IMR-90 (cell line): ENCODE data around the gene VDAC1. TPM values are rescaled to one million over a fixed set of nuclear protein-coding genes. Genes with fewer than 3 reads are reported as not detected.

Experiments
- ATAC-seq: fragments of 200-7000 bp; cut with Tn5 transposase; 2 replicates; pipeline ENCODE4 v1.9.1; 2020; ENCODE audit warnings: low read depth, mild to moderate bottlenecking, moderate library complexity
- BruUV-seq: library from RNA; stranded (reverse); fragments of 400-500 nt; replicated peaks from 2 replicates; lab custom pipeline; 2021; lab: Mats Ljungman, UMichigan
- CTCF ChIA-PET: fragments of 300-600 bp; formaldehyde crosslinking; extraction: SDS; loops from one replicate; lab custom pipeline; 2021; ENCODE audit warnings: antibody characterized with exemption; lab: Yijun Ruan, JAX
- POLR2A ChIA-PET: fragments of 300-600 bp; sonication (Branson Sonifier 250); formaldehyde crosslinking; loops from one replicate; lab custom pipeline; 2022; ENCODE audit warnings: antibody characterized with exemption; ENCODE audit not compliant: unreplicated experiment; lab: Charles Lee
- DNase-seq: peaks from one replicate; pipeline ENCODE4 v3.0.0; 2013
- H2AFZ ChIP-seq: replicated peaks from 2 replicates; pipeline ENCODE3; 2013; ENCODE audit warnings: low read length, mild to moderate bottlenecking; ENCODE audit not compliant: poor library complexity
- H2AK5ac ChIP-seq: 2 replicates; pipeline ENCODE4 v1.6.1; 2013; ENCODE audit warnings: low read depth, low read length, inconsistent platforms
- H2AK9ac ChIP-seq: replicated peaks from 2 replicates; pipeline ENCODE3; 2013; ENCODE audit warnings: mild to moderate bottlenecking, low read depth, low read length, moderate library complexity; ENCODE audit not compliant: poor library complexity
- H2BK120ac ChIP-seq: 2 replicates; pipeline ENCODE4 v1.6.1; 2013; ENCODE audit warnings: low read depth, low read length, inconsistent platforms
- H2BK15ac ChIP-seq: 3 replicates; pipeline ENCODE4 v1.6.1; 2013; ENCODE audit warnings: low read depth, low read length, inconsistent platforms
- H2BK20ac ChIP-seq: 2 replicates; pipeline ENCODE4 v1.6.1; 2013; ENCODE audit warnings: low read depth, mild to moderate bottlenecking, inconsistent platforms, low read length, moderate library complexity
- H2BK5ac ChIP-seq: 2 replicates; pipeline ENCODE4 v1.6.1; 2013; ENCODE audit warnings: mild to moderate bottlenecking, low read depth, low read length, inconsistent platforms; ENCODE audit not compliant: poor library complexity, severe bottlenecking
- H3K14ac ChIP-seq: replicated peaks from 2 replicates; pipeline ENCODE4 v1.6.1; 2013; ENCODE audit warnings: low read depth, low read length, inconsistent platforms
- H3K18ac ChIP-seq: 2 replicates; pipeline ENCODE4 v1.6.1; 2013; ENCODE audit warnings: low read depth, low read length, control low read depth
- H3K23ac ChIP-seq: 2 replicates; pipeline ENCODE4 v1.6.1; 2013; ENCODE audit warnings: low read depth, low read length, inconsistent platforms
- H3K27ac ChIP-seq: 2 replicates; pipeline ENCODE4 v1.5.1; 2013; ENCODE audit warnings: mild to moderate bottlenecking, control low read depth, low read length; ENCODE audit not compliant: insufficient read depth
- H3K27me3 ChIP-seq: 2 replicates; pipeline ENCODE4 v1.6.1; 2013; ENCODE audit warnings: low read length; ENCODE audit not compliant: control insufficient read depth, insufficient read depth
- H3K36me3 ChIP-seq: 2 replicates; pipeline ENCODE4 v1.6.1; 2013; ENCODE audit warnings: low read length, mixed read lengths; ENCODE audit not compliant: control insufficient read depth, insufficient read depth
- H3K4ac ChIP-seq: 2 replicates; pipeline ENCODE4 v1.6.1; 2013; ENCODE audit warnings: low read depth, low read length, inconsistent platforms
- H3K4me1 ChIP-seq: 2 replicates; pipeline ENCODE4 v1.6.1; 2013; ENCODE audit warnings: low read length, mixed read lengths; ENCODE audit not compliant: control insufficient read depth, insufficient read depth
- H3K4me2 ChIP-seq: 2 replicates; pipeline ENCODE4 v1.6.1; 2013; ENCODE audit warnings: low read depth, mild to moderate bottlenecking, control low read depth, low read length, moderate library complexity
- H3K4me3 ChIP-seq: 2 replicates; pipeline ENCODE4 v1.5.1; 2013; ENCODE audit warnings: low read depth, mild to moderate bottlenecking, control low read depth, low read length, moderate library complexity; ENCODE audit not compliant: insufficient read depth
- H3K56ac ChIP-seq: 2 replicates; pipeline ENCODE4 v1.6.1; 2013; ENCODE audit warnings: low read length, inconsistent platforms; ENCODE audit not compliant: insufficient read depth; ENCODE audit errors: extremely low read depth
- H3K79me1 ChIP-seq, 2 experiments: 2 replicates each; pipeline ENCODE4 v1.6.1; 2013; ENCODE audit warnings: low read length in 2 of 2, inconsistent platforms in 1 of 2, low read depth in 1 of 2
- H3K9ac ChIP-seq: 2 replicates; pipeline ENCODE4 v1.6.1; 2013; ENCODE audit warnings: low read depth, low read length, control low read depth
- H3K9me1 ChIP-seq: 2 replicates; pipeline ENCODE4 v1.6.1; 2013; ENCODE audit warnings: low read length, inconsistent platforms; ENCODE audit not compliant: insufficient read depth
- H3K9me3 ChIP-seq: 2 replicates; pipeline ENCODE4 v1.6.1; 2013; ENCODE audit warnings: low read length; ENCODE audit not compliant: control insufficient read depth, insufficient read depth
- H4K20me1 ChIP-seq: 2 replicates; pipeline ENCODE4 v1.6.1; 2013; ENCODE audit warnings: low read length, inconsistent platforms; ENCODE audit not compliant: insufficient read depth
- H4K5ac ChIP-seq: 2 replicates; pipeline ENCODE4 v1.6.1; 2013; ENCODE audit warnings: mild to moderate bottlenecking, low read depth, low read length, control low read depth
- H4K8ac ChIP-seq, 2 experiments: 2 replicates each; pipeline ENCODE4 v1.6.1; 2013; ENCODE audit warnings: low read depth in 2 of 2, low read length in 2 of 2, control low read depth in 1 of 2, inconsistent platforms in 1 of 2
- H4K91ac ChIP-seq: 2 replicates; pipeline ENCODE4 v1.6.1; 2013; ENCODE audit warnings: low read depth, low read length, inconsistent platforms; ENCODE audit not compliant: insufficient read depth
- CEBPB ChIP-seq: IDR thresholded peaks from 2 replicates; pipeline ENCODE4 v1.6.1; 2012; ENCODE audit warnings: low read depth, low read length, improper control_type of control experiment
- FOS ChIP-seq: fragments of 150-350 bp; IDR thresholded peaks from 2 replicates; pipeline ENCODE4 v1.6.1; 2016; ENCODE audit warnings: low read depth, low read length
- RFX5 ChIP-seq: IDR thresholded peaks from 2 replicates; pipeline ENCODE4 v1.8.0; 2012; ENCODE audit warnings: low read depth, mild to moderate bottlenecking, low read length, moderate library complexity
- WGBS, 2 experiments: methylation state at CpG; one replicate each; pipeline versions ENCODE4 v1.1.5 to v1.1.7; 2013; ENCODE audit warnings: missing lambda C conversion rate in 2 of 2; ENCODE audit not compliant: insufficient read length in 1 of 2; ENCODE audit errors: extremely low coverage in 2 of 2; 5-methylcytosine and 5-hydroxymethylcytosine counted together
- dilution Hi-C: fragments of 300-500 bp; cut with HindIII; formaldehyde crosslinking; loops from one replicate; pipeline ENCODE4 v1.14.3; 2018; ENCODE audit warnings: low sequenced_read_pairs; ENCODE audit not compliant: unreplicated experiment
- in situ Hi-C: fragments of 300-500 bp; cut with MboI; formaldehyde crosslinking; loops from 3 replicates; pipeline ENCODE4 v1.14.3; 2019; ENCODE audit warnings: low sequenced_read_pairs, inconsistent platforms, mixed read lengths
- intact Hi-C: fragments of 100-400 bp; cut with micrococcal nuclease; formaldehyde crosslinking; loops from 2 replicates; pipeline ENCODE4 v1.10.0; 2022
- polyA plus RNA-seq, 3 experiments: library from polyadenylated mRNA; depleted of rRNA; stranded (reverse); fragments of >200 nt; gene quantifications; 2 replicates each; pipeline ENCODE4 v1.2.3, GENCODE V29; 2012; ENCODE audit warnings: low replicate concordance in 1 of 3
- total RNA-seq: library from RNA; depleted of rRNA; stranded (reverse); fragments of >200 nt; gene quantifications from 2 replicates; pipeline ENCODE4 v1.2.3, GENCODE V29; 2012

The VDAC1 gene
- total and polyA plus RNA-seq, 2 of the 4 experiments (the other 2 are of a cell fraction), result 289 to 365 TPM

DNA sequence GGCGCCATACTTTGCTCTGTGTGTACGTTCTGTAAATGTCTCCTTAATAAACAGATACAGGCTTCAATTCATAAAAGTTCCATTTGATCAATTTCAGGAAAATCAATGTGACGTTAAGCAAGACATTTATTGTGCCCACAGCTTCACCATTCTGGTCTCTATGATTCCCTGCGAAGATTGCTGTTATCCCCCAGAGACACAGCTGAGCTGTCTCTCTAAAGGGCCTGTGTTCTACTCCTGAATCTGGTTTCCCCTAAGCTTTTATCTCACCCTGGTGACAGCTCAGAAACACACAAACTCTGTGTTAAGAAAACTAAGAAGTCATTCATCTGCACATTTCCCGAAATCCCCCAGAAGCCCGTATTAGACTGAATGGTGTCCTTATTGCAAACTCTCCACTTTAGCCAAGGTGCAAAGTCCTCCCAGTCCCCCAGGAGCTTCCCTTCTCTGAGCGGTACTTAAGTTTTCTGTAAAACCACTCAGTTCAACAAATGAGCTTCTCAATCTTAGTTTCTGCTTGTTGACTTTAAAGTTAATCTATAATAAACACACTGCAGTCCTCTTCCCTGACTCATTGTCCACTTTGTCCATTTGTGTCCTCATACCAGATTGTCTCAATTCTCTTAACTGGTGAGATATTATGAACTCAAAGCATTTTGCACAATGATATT is 35.0 kb downstream of the VDAC1 start:
- H3K9me1 ChIP-seq, result peaks cover 4% of the 10 kb centered on the region; the same call in 1 of the 2 replicates
- peak overlapping the region; percentile 65 for H3K4ac ChIP-seq
- intact Hi-C loops (loop anchor here (2.0 kb wide), 1 partner anchor 21 kb away; no protein-coding TSS in a partner anchor), in situ Hi-C loops (no loop called here), dilution Hi-C loops (no loop called here)
- 0 out of 2 replicates have a peak overlapping the region, but pooled peaks have one; percentile 32 for H2AK5ac ChIP-seq
- TF ChIP-seq FOS, result peak; percentile 61
- no peak for TF ChIP-seq RFX5
- TF ChIP-seq CEBPB, result peak; percentile 49
- H4K20me1 ChIP-seq, result peaks cover 7% of the 10 kb centered on the region; the same call in 1 of the 2 replicates
- H2AFZ ChIP-seq, result no peak overlapping the region
- H3K4me1 ChIP-seq, result peaks cover 11% of the 10 kb centered on the region
- peak overlapping the region; percentile 9; the same call in 1 of the 2 replicates for H4K91ac ChIP-seq
- no peaks in the 10 kb centered on the region for H3K9me3 ChIP-seq
- H3K79me1 ChIP-seq, result peaks cover 7 to 44% of the 10 kb centered on the region in 2 experiments
- H3K27me3 ChIP-seq, result no peaks in the 10 kb centered on the region
- peak overlapping the region in 1 of 2 experiments; percentile 56; a peak in 2 of 4 replicates for H4K8ac ChIP-seq
- H2AK9ac ChIP-seq, result no peak overlapping the region
- H2BK20ac ChIP-seq, result 0 out of 2 replicates have a peak overlapping the region, but pooled peaks have one; percentile 29
- H2BK5ac ChIP-seq, result peak overlapping the region; percentile 63
- H3K36me3 ChIP-seq, result peaks cover 19% of the 10 kb centered on the region
- H2BK15ac ChIP-seq, result no peak overlapping the region
- no peak overlapping the region for H4K5ac ChIP-seq
- no peak overlapping the region; the same call in 1 of the 2 replicates for H3K18ac ChIP-seq
- H3K56ac ChIP-seq, result no peak overlapping the region
- no peak overlapping the region; the same call in 1 of the 2 replicates for H3K4me2 ChIP-seq
- no TSS peak for BruUV-seq
- POLR2A ChIA-PET, result no interaction called here
- CTCF ChIA-PET, result interaction anchor here (0.6 to 1.3 kb wide), 3 partner anchors 10 to 203 kb away, joined by 3 to 4 read pairs (median 4); no protein-coding TSS in a partner anchor
- peak overlapping the region; percentile 71 for H3K14ac ChIP-seq
- H3K27ac ChIP-seq, result peak overlapping the region; percentile 41; the same call in 1 of the 2 replicates
- no peak overlapping the region for H3K9ac ChIP-seq
- WGBS, 2 experiments, result 88% methylated on average over 4 of the region's 7 CpGs; no CpG with 5 or more reads in 1 of the 2 experiments
- ATAC-seq (peak; percentile 25), DNase-seq (peak; percentile 79)
- no peak overlapping the region for H3K4me3 ChIP-seq
- H3K23ac ChIP-seq, result peak overlapping the region; percentile 13
- peak overlapping the region; percentile 58; the same call in 1 of the 2 replicates for H2BK120ac ChIP-seq
